Measurements from ENCODE around the gene TNNC1. TPM values are rescaled to one million over a fixed set of nuclear protein-coding genes. Genes with fewer than 3 reads are reported as not detected.

The TNNC1 gene
- total RNA-seq, 2 experiments from 2014 or later = 5.3 to 6.6 TPM

DNA sequence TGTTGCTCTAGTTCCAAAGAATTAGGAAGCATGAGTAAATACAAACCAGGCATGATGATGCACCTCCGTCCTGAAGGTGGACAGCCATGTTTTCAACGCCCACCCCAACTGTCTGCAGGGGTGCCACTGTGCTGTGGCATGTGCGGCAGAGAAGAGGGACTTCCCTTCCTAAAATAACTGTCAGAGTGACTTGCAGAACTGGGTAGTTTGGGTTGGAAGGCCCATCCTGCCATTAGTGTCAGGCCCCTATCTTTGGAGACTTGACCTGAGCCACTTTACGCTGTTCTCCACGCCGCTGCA lies 23.9 kb upstream of the TNNC1 start:
- Histone ChIP-seq H3K9me3 (ENCODE audit: control insufficient read depth in 1 of 2, insufficient read depth in 1 of 2, low read length in 2 of 2) (no peaks in the 10 kb centered on the region), H3K4me3 (ENCODE audit: low read length) (no peak overlapping the region), H3K27ac (ENCODE audit: low read depth in 1 of 2, low read length in 2 of 2) (no peak overlapping the region), H3K4me1 (ENCODE audit: insufficient read depth, low read length) (no peaks in the 10 kb centered on the region), H3K27me3 (ENCODE audit: control insufficient read depth in 1 of 2, insufficient read depth in 2 of 2, low read length in 2 of 2) (no peaks in the 10 kb centered on the region), H3K36me3 (ENCODE audit: insufficient read depth, low read length) (peaks cover 84% of the 10 kb centered on the region)
- H3K36me3 Mint-ChIP-seq (ENCODE audit: low read depth) = peaks cover 90% of the 10 kb centered on the region
- H3K9me3 Mint-ChIP-seq = no peaks in the 10 kb centered on the region
- no peaks in the 10 kb centered on the region for H3K4me1 Mint-ChIP-seq (ENCODE audit: low read depth)
- TF ChIP-seq, protein P1, sequence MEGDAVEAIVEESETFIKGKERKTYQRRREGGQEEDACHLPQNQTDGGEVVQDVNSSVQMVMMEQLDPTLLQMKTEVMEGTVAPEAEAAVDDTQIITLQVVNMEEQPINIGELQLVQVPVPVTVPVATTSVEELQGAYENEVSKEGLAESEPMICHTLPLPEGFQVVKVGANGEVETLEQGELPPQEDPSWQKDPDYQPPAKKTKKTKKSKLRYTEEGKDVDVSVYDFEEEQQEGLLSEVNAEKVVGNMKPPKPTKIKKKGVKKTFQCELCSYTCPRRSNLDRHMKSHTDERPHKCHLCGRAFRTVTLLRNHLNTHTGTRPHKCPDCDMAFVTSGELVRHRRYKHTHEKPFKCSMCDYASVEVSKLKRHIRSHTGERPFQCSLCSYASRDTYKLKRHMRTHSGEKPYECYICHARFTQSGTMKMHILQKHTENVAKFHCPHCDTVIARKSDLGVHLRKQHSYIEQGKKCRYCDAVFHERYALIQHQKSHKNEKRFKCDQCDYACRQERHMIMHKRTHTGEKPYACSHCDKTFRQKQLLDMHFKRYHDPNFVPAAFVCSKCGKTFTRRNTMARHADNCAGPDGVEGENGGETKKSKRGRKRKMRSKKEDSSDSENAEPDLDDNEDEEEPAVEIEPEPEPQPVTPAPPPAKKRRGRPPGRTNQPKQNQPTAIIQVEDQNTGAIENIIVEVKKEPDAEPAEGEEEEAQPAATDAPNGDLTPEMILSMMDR (IDR thresholded peaks at IDR 0.05) = no peak
- ATAC-seq (ENCODE audit: poor library complexity) (no peak), DNase-seq (no peak)
- no peaks in the 10 kb centered on the region for H3K27me3 Mint-ChIP-seq
- ChIA-PET CTCF (no interaction called here), POLR2A (no interaction called here)
- H3K4me3 Mint-ChIP-seq = no peak overlapping the region
- intact Hi-C loops (cut with DNase I, micrococcal nuclease) = no loop called here
- H3K27ac Mint-ChIP-seq = no peak overlapping the region

DNA sequence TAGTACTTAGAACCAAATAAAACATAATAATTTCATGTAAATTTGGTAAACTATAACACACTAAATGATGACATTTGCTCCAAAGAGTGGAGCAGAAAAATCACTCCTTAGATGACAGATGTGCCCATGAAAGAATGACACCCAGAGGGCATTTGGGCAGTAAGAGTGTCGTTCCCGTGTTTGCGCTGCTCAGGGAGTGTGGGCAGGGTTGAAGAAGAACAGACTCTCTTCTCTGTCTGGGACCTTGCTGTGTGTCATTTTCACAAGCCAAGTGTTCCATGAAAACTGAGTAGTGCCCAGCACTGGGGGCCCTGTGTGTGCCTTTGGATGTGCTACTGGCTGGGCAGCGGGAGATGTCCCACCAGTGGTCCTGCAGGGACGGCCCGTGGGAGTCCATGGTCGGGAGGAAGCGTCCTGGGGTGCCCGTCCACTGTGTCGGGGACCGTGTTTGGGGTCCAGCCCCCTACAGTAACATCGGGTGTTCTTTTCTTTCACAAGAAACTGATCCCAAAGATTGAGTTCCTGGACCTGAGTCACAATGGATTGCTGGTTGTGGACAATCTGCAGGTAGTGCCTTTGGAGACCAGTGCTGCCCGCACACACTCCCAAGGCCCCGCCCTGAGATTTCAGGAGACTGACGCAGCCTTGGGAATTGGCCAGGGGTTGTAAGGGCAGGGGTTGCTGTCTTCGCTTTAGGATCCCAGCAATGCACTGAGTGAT lies 23.4 kb upstream of the TNNC1 start:
- H3K36me3 Mint-ChIP-seq (ENCODE audit: low read depth) = peaks cover 89% of the 10 kb centered on the region
- TF ChIP-seq, protein P1 (IDR thresholded peaks at IDR 0.05) = no peak
- H3K9me3 Mint-ChIP-seq = no peaks in the 10 kb centered on the region
- DNase-seq (no peak), ATAC-seq (ENCODE audit: poor library complexity) (no peak)
- Histone ChIP-seq H3K9me3 (ENCODE audit: control insufficient read depth in 1 of 2, insufficient read depth in 1 of 2, low read length in 2 of 2) (no peaks in the 10 kb centered on the region), H3K27ac (ENCODE audit: low read depth in 1 of 2, low read length in 2 of 2) (no peak overlapping the region), H3K36me3 (ENCODE audit: insufficient read depth, low read length) (peaks cover 84% of the 10 kb centered on the region), H3K4me3 (ENCODE audit: low read length) (no peak overlapping the region), H3K4me1 (ENCODE audit: insufficient read depth, low read length) (no peaks in the 10 kb centered on the region), H3K27me3 (ENCODE audit: control insufficient read depth in 1 of 2, insufficient read depth in 2 of 2, low read length in 2 of 2) (no peaks in the 10 kb centered on the region)
- H3K4me3 Mint-ChIP-seq = no peak overlapping the region
- intact Hi-C loops (cut with DNase I, micrococcal nuclease) = no loop called here
- no peaks in the 10 kb centered on the region for H3K27me3 Mint-ChIP-seq
- H3K27ac Mint-ChIP-seq = no peak overlapping the region
- POLR2A ChIA-PET = no interaction called here
- no peaks in the 10 kb centered on the region for H3K4me1 Mint-ChIP-seq (ENCODE audit: low read depth)
- CTCF ChIA-PET = no interaction called here

DNA sequence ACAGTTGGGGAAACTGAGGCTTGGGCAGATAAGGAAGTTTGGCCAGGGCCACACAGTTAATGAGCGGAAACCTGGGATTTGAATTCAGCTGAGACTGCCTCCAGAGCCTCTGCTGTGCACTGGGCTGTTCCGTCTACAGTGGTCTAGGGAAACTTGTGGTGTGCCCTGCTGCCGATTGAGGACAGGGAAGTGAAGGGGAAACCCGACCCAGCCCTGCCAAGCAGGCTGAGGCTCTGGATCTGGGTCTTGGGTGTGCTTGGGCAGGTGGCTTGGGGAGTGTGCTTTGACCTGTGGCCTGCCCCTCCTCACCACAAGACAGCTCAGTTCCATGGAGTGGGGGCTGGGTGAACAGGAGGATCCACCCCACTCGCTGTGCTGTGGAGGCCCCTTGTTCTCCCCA lies 19.2 kb upstream of the TNNC1 start:
- no peak overlapping the region for H3K4me3 ChIP-seq (ENCODE audit: low read length)
- H3K4me1 ChIP-seq (ENCODE audit: insufficient read depth, low read length) = no peaks in the 10 kb centered on the region
- Mint-ChIP-seq H3K4me1 (ENCODE audit: low read depth) (peaks cover 5% of the 10 kb centered on the region), H3K4me3 (no peak overlapping the region), H3K27me3 (no peaks in the 10 kb centered on the region), H3K9me3 (no peaks in the 10 kb centered on the region), H3K27ac (no peak overlapping the region), H3K36me3 (ENCODE audit: low read depth) (peaks cover 80% of the 10 kb centered on the region)
- H3K9me3 ChIP-seq (ENCODE audit: control insufficient read depth in 1 of 2, insufficient read depth in 1 of 2, low read length in 2 of 2) = no peaks in the 10 kb centered on the region
- TF ChIP-seq, protein P1 (IDR thresholded peaks at IDR 0.05) = no peak
- no peaks in the 10 kb centered on the region for H3K27me3 ChIP-seq (ENCODE audit: control insufficient read depth in 1 of 2, insufficient read depth in 2 of 2, low read length in 2 of 2)
- CTCF ChIA-PET = no interaction called here
- no peak overlapping the region for H3K27ac ChIP-seq (ENCODE audit: low read depth in 1 of 2, low read length in 2 of 2)
- POLR2A ChIA-PET = no interaction called here
- H3K36me3 ChIP-seq (ENCODE audit: insufficient read depth, low read length) = peaks cover 76% of the 10 kb centered on the region
- intact Hi-C loops (cut with DNase I, micrococcal nuclease) = loop anchor here in 1 of 2 experiments (5.0 kb wide), 1 partner anchor 599 kb away; no protein-coding TSS in a partner anchor
- ATAC-seq (ENCODE audit: poor library complexity) (no peak), DNase-seq (no peak)

Measured in CD4-positive, alpha-beta T cell (primary cell).